NCI-H460 (cell line): ENCODE data around the gene EBNA1BP2. TPM values are rescaled to one million over a fixed set of nuclear protein-coding genes. Genes with fewer than 3 reads are reported as not detected.
A peak's percentile ranks its signal among the peaks of the same experiment; 100 is the strongest.
"Not testable (repeated sequence)": the region's sequence is repeated elsewhere in the genome, so short reads cannot be mapped to it uniquely, and the experiment has no call there.

Experiments used
- DNase-seq: peaks from one replicate; pipeline ENCODE4 v3.0.0-alpha.2; 2016; ENCODE audit warnings: low read depth; ENCODE audit errors: extremely low read depth
- total RNA-seq: library from RNA; depleted of rRNA; stranded (reverse); fragments of >200 nt; shearing (Covaris generic); gene quantifications from 2 replicates; pipeline ENCODE4 v1.2.3, GENCODE V29; 2014

The EBNA1BP2 gene
- total RNA-seq, 1 experiment from 2014 or later = 154 TPM

- DNase-seq = no peak
Observed at GRCh38 chr1:43174873-43175272, 2.8 kb upstream of the EBNA1BP2 start.

- DNase-seq = peak; percentile 79
Observed at GRCh38 chr1:43172527-43172972, 460 bp upstream of the EBNA1BP2 start.

- DNase-seq = no peak
Observed at GRCh38 chr1:43171312-43171875, 696 bp downstream of the EBNA1BP2 start.

- DNase-seq = no peak
Observed at GRCh38 chr1:43165765-43166164, 6.3 kb downstream of the EBNA1BP2 start.

GRCh38 chr1:43165162-43165561 lies 6.9 kb downstream of the EBNA1BP2 start:
- DNase-seq = no peak

GRCh38 chr1:43156026-43156425 lies 16.1 kb downstream of the EBNA1BP2 start:
- DNase-seq = no peak

GRCh38 chr1:43153443-43153842 lies 18.6 kb downstream of the EBNA1BP2 start:
- DNase-seq = no peak

GRCh38 chr1:43152866-43153265 lies 19.2 kb downstream of the EBNA1BP2 start:
- no peak for DNase-seq

GRCh38 chr1:43149889-43150288 lies 22.2 kb downstream of the EBNA1BP2 start:
- DNase-seq = no peak

GRCh38 chr1:43147625-43148327 lies 24.3 kb downstream of the EBNA1BP2 start:
- DNase-seq = peak; percentile 57

- DNase-seq = no peak
Observed at GRCh38 chr1:43144237-43144636, 27.9 kb downstream of the EBNA1BP2 start.

- DNase-seq = peak; percentile 31
Observed at GRCh38 chr1:43143441-43143888, 28.6 kb downstream of the EBNA1BP2 start.

GRCh38 chr1:43140583-43140982 lies 31.5 kb downstream of the EBNA1BP2 start:
- DNase-seq = no peak

GRCh38 chr1:43140010-43140409 lies 32.1 kb downstream of the EBNA1BP2 start:
- DNase-seq = no peak

- not testable (repeated sequence) for DNase-seq
Observed at GRCh38 chr1:43139295-43139694, 32.8 kb downstream of the EBNA1BP2 start.

- no peak for DNase-seq
Observed at GRCh38 chr1:43137445-43138052, 34.5 kb downstream of the EBNA1BP2 start.

GRCh38 chr1:43135857-43136781 lies 36.0 kb downstream of the EBNA1BP2 start:
- no peak for DNase-seq

- DNase-seq = no peak
Observed at GRCh38 chr1:43134640-43135039, 37.5 kb downstream of the EBNA1BP2 start.

GRCh38 chr1:43134068-43134467 lies 38.0 kb downstream of the EBNA1BP2 start:
- DNase-seq = no peak

- DNase-seq = no peak
Observed at GRCh38 chr1:43129426-43129825, 42.7 kb downstream of the EBNA1BP2 start.

- no peak for DNase-seq
Observed at GRCh38 chr1:43128816-43129215, 43.3 kb downstream of the EBNA1BP2 start.
